HG02943 (cell line): ENCODE results near the gene ADAMTSL4.

Experiments used
- ATAC-seq: cut with Tn5 transposase; IDR thresholded peaks from one replicate; pipeline ENCODE4 v1.9.1; 2021; ENCODE audit warnings: mild to moderate bottlenecking, low read depth, moderate library complexity; ENCODE audit not compliant: unreplicated experiment

ADAMTSL4 gene

GRCh38 chr1:150553392-150554085 lies 4.3 kb downstream of the ADAMTSL4 start:
- no peak for ATAC-seq

GRCh38 chr1:150554086-150554452 lies 4.9 kb downstream of the ADAMTSL4 start:
- ATAC-seq: no peak

- no peak for ATAC-seq
Observed at GRCh38 chr1:150555198-150555970, 6.2 kb downstream of the ADAMTSL4 start.

GRCh38 chr1:150555971-150556865 lies 7.0 kb downstream of the ADAMTSL4 start:
- no peak for ATAC-seq

GRCh38 chr1:150557065-150557600 lies 7.9 kb downstream of the ADAMTSL4 start:
- ATAC-seq: no peak

GRCh38 chr1:150557813-150558212 lies 8.6 kb downstream of the ADAMTSL4 start:
- ATAC-seq: no peak

- no peak for ATAC-seq
Observed at GRCh38 chr1:150558303-150558704, 9.1 kb downstream of the ADAMTSL4 start.

- no peak for ATAC-seq
Observed at GRCh38 chr1:150558761-150559655, 9.8 kb downstream of the ADAMTSL4 start.

GRCh38 chr1:150559656-150560010 lies 10.4 kb downstream of the ADAMTSL4 start:
- no peak for ATAC-seq

- ATAC-seq: no peak
Observed at GRCh38 chr1:150560011-150560438, 10.8 kb downstream of the ADAMTSL4 start.

- no peak for ATAC-seq
Observed at GRCh38 chr1:150560576-150561253, 11.5 kb downstream of the ADAMTSL4 start.

GRCh38 chr1:150561254-150561973 lies 12.2 kb downstream of the ADAMTSL4 start:
- no peak for ATAC-seq

GRCh38 chr1:150561974-150562445 lies 12.8 kb downstream of the ADAMTSL4 start:
- peak; percentile 37 for ATAC-seq

- peak; percentile 32 for ATAC-seq
Observed at GRCh38 chr1:150562446-150563339, 13.5 kb downstream of the ADAMTSL4 start.

- ATAC-seq: peak; percentile 32
Observed at GRCh38 chr1:150563340-150564038, 14.3 kb downstream of the ADAMTSL4 start.

GRCh38 chr1:150564051-150564991 lies 15.1 kb downstream of the ADAMTSL4 start:
- ATAC-seq: no peak
